HCT116 (cell line): ENCODE measurements around the gene DENND5B. TPM values are rescaled to one million over a fixed set of nuclear protein-coding genes. Genes with fewer than 3 reads are reported as not detected.

Source experiments
- ATAC-seq: fragments of 200-7000 bp; cut with Tn5 transposase; 2 replicates; pipeline ENCODE4 v1.9.1; 2020; ENCODE audit warnings: mild to moderate bottlenecking, moderate library complexity
- BruUV-seq: library from RNA; stranded (reverse); fragments of 400-500 nt; replicated peaks from 2 replicates; lab custom pipeline; 2021; lab: Mats Ljungman, UMichigan
- CTCF ChIA-PET: fragments of 300-600 bp; sonication (Branson Sonifier 250); formaldehyde crosslinking; loops from one replicate; lab custom pipeline; 2021; ENCODE audit warnings: antibody characterized with exemption; lab: Charles Lee
- POLR2A ChIA-PET: fragments of 300-600, 350-600 bp; sonication (Branson Sonifier 250); formaldehyde crosslinking; loops from one replicate; lab custom pipeline; 2021; ENCODE audit warnings: antibody characterized with exemption; lab: Charles Lee
- RAD21 ChIA-PET, 2 experiments: fragments of 300-600 bp; sonication (Branson Sonifier 250); formaldehyde crosslinking; loops; one replicate each; lab custom pipeline; 2023; ENCODE audit warnings: low total read pairs in 2 of 2; ENCODE audit not compliant: uncharacterized antibody in 2 of 2, unreplicated experiment in 2 of 2, low non-redundant PET in 1 of 2; lab: Charles Lee
- DNase-seq: peaks from one replicate; pipeline ENCODE4 v3.0.0-alpha.2; 2010; ENCODE audit warnings: low read depth, low spot score
- H2AFZ ChIP-seq: fragments of 200-600 bp; shearing (Covaris generic), sonication (generic); 2 replicates; pipeline ENCODE4 v1.6.1; 2017; ENCODE audit warnings: low read depth, mixed run types, mixed read lengths, antibody characterized with exemption, low read length; ENCODE audit not compliant: poor library complexity, severe bottlenecking
- H3K27ac ChIP-seq: 2 replicates; pipeline ENCODE4 v1.5.1; 2012; ENCODE audit warnings: low read depth, low read length
- H3K27me3 ChIP-seq: fragments of 200-600 bp; sonication (generic); 2 replicates; pipeline ENCODE4 v1.6.1; 2016; ENCODE audit warnings: mixed run types, low read length, mixed read lengths; ENCODE audit not compliant: insufficient read depth
- H3K36me3 ChIP-seq, 2 experiments: fragments of 200-500 bp in 1 of 2; fragments of 200-600 bp in 1 of 2; sonication (Bioruptor generic) in 1 of 2; sonication (generic) in 1 of 2; 2 replicates each; pipeline versions ENCODE4 v1.5.1 to v1.6.1; 2014 to 2016; ENCODE audit warnings: low read length in 2 of 2, inconsistent platforms in 1 of 2, mixed read lengths in 1 of 2, mixed run types in 1 of 2; ENCODE audit not compliant: insufficient read depth in 2 of 2, control insufficient read depth in 1 of 2
- H3K4me1 ChIP-seq, 2 experiments: fragments of 200-600 bp in 1 of 2; sonication (generic) in 1 of 2; 2 replicates each; pipeline versions ENCODE4 v1.5.1 to v1.6.1; 2012 to 2017; ENCODE audit warnings: low read length in 2 of 2, inconsistent platforms in 1 of 2, mild to moderate bottlenecking in 1 of 2, mixed read lengths in 1 of 2, mixed run types in 1 of 2, moderate library complexity in 1 of 2; ENCODE audit not compliant: insufficient read depth in 2 of 2, control insufficient read depth in 1 of 2
- H3K4me2 ChIP-seq: fragments of 200-600 bp; sonication (generic); 2 replicates; pipeline ENCODE4 v1.6.1; 2017; ENCODE audit warnings: mixed run types, low read length, mixed read lengths
- H3K4me3 ChIP-seq, 2 experiments: fragments of 200-600 bp in 1 of 2; sonication (generic) in 1 of 2; replicated peaks in 1 of 2; 2 replicates each; pipeline ENCODE4 v1.5.1; 2011 to 2016; ENCODE audit warnings: low read length in 2 of 2, control low read depth in 1 of 2, low read depth in 1 of 2, mild to moderate bottlenecking in 1 of 2, mixed read lengths in 1 of 2, mixed run types in 1 of 2
- H3K79me2 ChIP-seq: fragments of 200-600 bp; sonication (generic); 2 replicates; pipeline ENCODE4 v1.6.1; 2017; ENCODE audit warnings: mild to moderate bottlenecking, mixed run types, low read length, moderate library complexity, mixed read lengths; ENCODE audit not compliant: insufficient read depth
- H3K9ac ChIP-seq: fragments of 200-600 bp; sonication (generic); 2 replicates; pipeline ENCODE4 v1.6.1; 2016; ENCODE audit warnings: low read length, mixed read lengths
- H3K9me2 ChIP-seq: fragments of 200-600 bp; sonication (generic), shearing (Covaris generic); 2 replicates; pipeline ENCODE4 v1.6.1; 2017; ENCODE audit warnings: mixed run types, mild to moderate bottlenecking, moderate library complexity; ENCODE audit not compliant: insufficient read depth
- H3K9me3 ChIP-seq, 2 experiments: fragments of 200-500 bp in 1 of 2; fragments of 200-600 bp in 1 of 2; sonication (Bioruptor generic) in 1 of 2; sonication (generic) in 1 of 2; 2 replicates each; pipeline ENCODE4 v1.6.1; 2014 to 2017; ENCODE audit warnings: low read length in 2 of 2, mixed read lengths in 2 of 2, inconsistent platforms in 1 of 2, low read depth in 1 of 2, mild to moderate bottlenecking in 1 of 2, mixed run types in 1 of 2, moderate library complexity in 1 of 2; ENCODE audit not compliant: control insufficient read depth in 1 of 2, insufficient read depth in 1 of 2
- H4K20me1 ChIP-seq: fragments of 200-600 bp; sonication (generic), shearing (Covaris generic); 2 replicates; pipeline ENCODE4 v1.6.1; 2017; ENCODE audit warnings: mixed run types, mild to moderate bottlenecking, moderate library complexity; ENCODE audit not compliant: insufficient read depth
- ATF3 ChIP-seq: IDR thresholded peaks from 2 replicates; pipeline ENCODE4 v1.6.1; 2012
- CBX3 ChIP-seq: IDR thresholded peaks from 2 replicates; pipeline ENCODE4 v1.6.1; 2012; ENCODE audit warnings: low read depth
- CEBPB ChIP-seq: IDR thresholded peaks from 2 replicates; pipeline ENCODE4 v1.6.1; 2012; ENCODE audit warnings: low read depth
- CTCF ChIP-seq, 3 experiments: fragments of 200-600 bp in 1 of 3; sonication (generic) in 1 of 3; IDR thresholded peaks in 2 of 3; conservative IDR thresholded peaks in 1 of 3; 2 replicates each; pipeline ENCODE4 v1.5.1; 2012 to 2017; ENCODE audit warnings: low read depth in 2 of 3, low read length in 2 of 3, antibody characterized with exemption in 1 of 3, borderline replicate concordance in 1 of 3, control low read depth in 1 of 3, mild to moderate bottlenecking in 1 of 3, mixed read lengths in 1 of 3, mixed run types in 1 of 3, moderate library complexity in 1 of 3; ENCODE audit not compliant: insufficient read depth in 1 of 3
- ELF1 ChIP-seq: IDR thresholded peaks from 2 replicates; pipeline ENCODE4 v1.6.1; 2012; ENCODE audit warnings: low read depth, borderline replicate concordance
- EZH2 ChIP-seq: fragments of 200-600 bp; sonication (generic); IDR thresholded peaks from 2 replicates; pipeline ENCODE4 v1.6.1; 2017; ENCODE audit warnings: antibody characterized with exemption, mixed run types
- EZH2phosphoT487 ChIP-seq: fragments of 200-600 bp; IDR thresholded peaks from 2 replicates; pipeline ENCODE4 v1.6.1; 2018; ENCODE audit warnings: antibody characterized with exemption, borderline replicate concordance
- POLR2A ChIP-seq: IDR thresholded peaks from 2 replicates; pipeline ENCODE4 v1.7.0; 2011; ENCODE audit warnings: borderline replicate concordance; ENCODE audit not compliant: insufficient read depth, insufficient read length; ENCODE audit errors: extremely low read depth
- POLR2AphosphoS5 ChIP-seq: IDR thresholded peaks from 2 replicates; pipeline ENCODE4 v1.6.1; 2011; ENCODE audit warnings: mild to moderate bottlenecking, low read depth, low read length, moderate library complexity
- SP1 ChIP-seq: IDR thresholded peaks from 2 replicates; pipeline ENCODE4 v1.6.1; 2012; ENCODE audit warnings: low read depth
- SRF ChIP-seq: IDR thresholded peaks from 2 replicates; pipeline ENCODE4 v1.6.1; 2012; ENCODE audit warnings: low read depth
- YY1 ChIP-seq: IDR thresholded peaks from 2 replicates; pipeline ENCODE4 v1.6.1; 2011; ENCODE audit warnings: low read length, low read depth, moderate library complexity, mild to moderate bottlenecking; ENCODE audit not compliant: insufficient replicate concordance; ENCODE audit errors: extremely low read depth
- ZBTB33 ChIP-seq: IDR thresholded peaks from 2 replicates; pipeline ENCODE4 v1.6.1; 2011; ENCODE audit warnings: mild to moderate bottlenecking, low read length, moderate library complexity; ENCODE audit not compliant: insufficient replicate concordance; ENCODE audit errors: extremely low read depth
- ZFX ChIP-seq: fragments of 450-650 bp; IDR thresholded peaks from 2 replicates; pipeline ENCODE4 v1.6.1; 2017
- ZNF274 ChIP-seq: fragments of 200-500 bp; sonication (Bioruptor generic); IDR thresholded peaks from 2 replicates; pipeline ENCODE4 v1.6.1; 2014; ENCODE audit warnings: mild to moderate bottlenecking, low read depth, low read length, inconsistent platforms
- intact Hi-C: fragments of 100-400 bp; cut with micrococcal nuclease; formaldehyde crosslinking; loops from 2 replicates; pipeline ENCODE4 v1.10.0; 2022
- total RNA-seq: library from RNA; stranded (reverse); gene quantifications from one replicate; pipeline ENCODE4 v1.2.1, GENCODE V29; 2021; ENCODE audit not compliant: unreplicated experiment

The DENND5B gene
- total RNA-seq, 1 experiment from 2014 or later, result 19.2 TPM

GRCh38 chr12:31522607-31523006 is 68.3 kb downstream of the DENND5B start:
- CTCF ChIA-PET, result no interaction called here
- Histone ChIP-seq H3K36me3 (no peaks in the 10 kb centered on the region), H3K9ac (no peak overlapping the region), H3K9me2 (no peaks in the 10 kb centered on the region), H3K4me2 (no peak overlapping the region), H4K20me1 (no peaks in the 10 kb centered on the region), H3K4me3 (no peak overlapping the region), H3K79me2 (peaks cover 21% of the 10 kb centered on the region), H3K27me3 (no peaks in the 10 kb centered on the region), H3K9me3 (no peaks in the 10 kb centered on the region), H2AFZ (no peak overlapping the region), H3K27ac (no peak overlapping the region; the same call in 1 of the 2 replicates), H3K4me1 (peaks cover 56 to 84% of the 10 kb centered on the region in 2 experiments)
- TF ChIP-seq YY1 (no peak), SRF (no peak), ATF3 (no peak), ZNF274 (no peak), POLR2AphosphoS5 (no peak), POLR2A (no peak), EZH2phosphoT487 (no peak), ZFX (no peak), CEBPB (no peak), ELF1 (no peak), CTCF (IDR thresholded peaks at IDR 0.05 in 2 of 3, conservative IDR thresholded peaks at IDR 0.05 in 1 of 3; ENCODE audit: borderline replicate concordance in 1 of 3, insufficient read depth in 1 of 3, low read depth in 2 of 3, low read length in 2 of 3) (no peak), EZH2 (no peak), CBX3 (no peak), SP1 (no peak), ZBTB33 (no peak)
- no TSS peak for BruUV-seq
- POLR2A ChIA-PET, result no interaction called here
- intact Hi-C loops, result no loop called here
- RAD21 ChIA-PET, result no interaction called here
- DNase-seq, result no peak
- ATAC-seq, result no peak
